SH-SY5Y (cell line): Measurements from ENCODE around the gene MAGEA1.

Experiments
- GATA2 ChIP-seq: IDR thresholded peaks from 2 replicates; pipeline ENCODE4 v1.6.1; 2011; ENCODE audit warnings: mild to moderate bottlenecking, low read depth, low read length
- GATA3 ChIP-seq: IDR thresholded peaks from 2 replicates; pipeline ENCODE4 v1.6.1; 2011; ENCODE audit warnings: low read depth, mild to moderate bottlenecking, low read length, moderate library complexity

Gene MAGEA1

DNA sequence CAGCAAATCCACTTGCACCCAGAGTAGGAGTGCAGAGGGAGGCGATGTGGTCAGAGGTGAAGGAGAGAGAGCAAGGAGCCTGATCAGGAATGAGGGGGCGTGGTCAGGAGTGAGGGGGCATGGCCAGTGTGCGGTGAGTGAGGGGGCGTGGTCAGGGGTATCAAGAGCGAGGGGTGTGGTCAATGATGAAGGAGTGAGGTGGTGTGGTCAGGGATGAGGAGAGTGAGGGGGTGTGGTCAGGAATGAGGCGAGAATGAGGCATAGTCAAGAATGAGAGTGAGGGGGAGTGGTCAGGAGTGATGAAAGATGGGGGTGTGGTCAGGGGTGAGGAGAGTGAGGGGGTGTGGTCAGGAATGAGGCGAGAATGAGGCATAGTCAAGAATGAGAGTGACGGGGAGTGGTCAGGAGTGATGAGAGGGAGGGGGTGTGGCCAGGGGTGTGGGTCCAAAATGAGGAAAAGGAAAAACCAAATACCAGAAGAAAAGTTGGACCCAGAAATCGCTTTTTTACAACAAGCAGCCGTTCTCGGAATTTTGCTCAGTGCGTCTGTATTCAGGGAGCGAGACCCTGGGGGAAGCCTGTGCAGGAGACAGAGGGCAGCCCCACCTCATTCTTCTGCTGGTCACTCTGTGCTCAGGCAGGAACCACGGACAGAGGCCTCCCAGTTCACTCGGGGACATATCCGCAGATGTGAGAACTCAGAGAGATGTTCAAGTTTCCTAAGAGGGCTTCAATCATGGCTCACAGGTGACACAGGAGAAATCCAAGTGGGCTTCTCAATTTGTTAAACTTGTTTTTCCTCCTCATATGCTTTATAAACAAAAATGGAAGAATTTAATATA, 47.5 kb downstream of the MAGEA1 start:
- no peak for TF ChIP-seq GATA2
- no peak for TF ChIP-seq GATA3
